AG04449 (cell line): ENCODE results near the gene RWDD1.

ENCODE experiments used
- CTCF ChIA-PET: fragments of 350-600 bp; formaldehyde crosslinking; extraction: SDS; loops from one replicate; lab custom pipeline; 2021; ENCODE audit warnings: antibody characterized with exemption; lab: Yijun Ruan, JAX
- POLR2A ChIA-PET: fragments of 400-600, 350-600 bp; formaldehyde crosslinking; extraction: SDS; loops from one replicate; lab custom pipeline; 2020; ENCODE audit warnings: antibody characterized with exemption, inconsistent platforms; lab: Yijun Ruan, JAX
- DNase-seq: peaks from one replicate; pipeline ENCODE4 v3.0.0-alpha.2; 2010; ENCODE audit warnings: low read depth, low spot score
- H3K4me3 ChIP-seq: 2 replicates; pipeline ENCODE4 v1.5.1; 2011; ENCODE audit warnings: low read depth, mild to moderate bottlenecking, control low read depth, low read length
- CTCF ChIP-seq: IDR thresholded peaks from one replicate; pipeline ENCODE4 v1.5.1; 2011; ENCODE audit warnings: mild to moderate bottlenecking, moderate library complexity, low read length, control low read depth, inconsistent platforms; ENCODE audit not compliant: insufficient read depth; ENCODE audit errors: missing control alignments

Gene RWDD1

GRCh38 chr6:116615937-116616736, 44.8 kb downstream of the RWDD1 start, which contains the start of gene RSPH4A:
TSS of gene RSPH4A (plus strand) at chr6:116616479. CDS start at chr6:116616624, 145 bp downstream.
- peak within 1 kb of the TSS; percentile 86 for H3K4me3 ChIP-seq
- ChIA-PET POLR2A (no interaction called here), CTCF (interaction anchor here (0.7 to 1.8 kb wide), 5 partner anchors 9 to 53 kb away, joined by 3 to 4 read pairs (median 3); no protein-coding TSS in a partner anchor)
- TF ChIP-seq CTCF = peak; percentile 28
- peak; percentile 73 for DNase-seq

- ChIA-PET POLR2A (no interaction called here), CTCF (interaction anchor here (0.7 to 1.8 kb wide), 4 partner anchors 9 to 30 kb away, joined by 3 to 4 read pairs (median 4); no protein-coding TSS in a partner anchor)
- no peak for TF ChIP-seq CTCF
- H3K4me3 ChIP-seq = peak overlapping the region; percentile 86
- no peak for DNase-seq
Measured at GRCh38 chr6:116616737-116617053, 45.4 kb downstream of the RWDD1 start.

DNA sequence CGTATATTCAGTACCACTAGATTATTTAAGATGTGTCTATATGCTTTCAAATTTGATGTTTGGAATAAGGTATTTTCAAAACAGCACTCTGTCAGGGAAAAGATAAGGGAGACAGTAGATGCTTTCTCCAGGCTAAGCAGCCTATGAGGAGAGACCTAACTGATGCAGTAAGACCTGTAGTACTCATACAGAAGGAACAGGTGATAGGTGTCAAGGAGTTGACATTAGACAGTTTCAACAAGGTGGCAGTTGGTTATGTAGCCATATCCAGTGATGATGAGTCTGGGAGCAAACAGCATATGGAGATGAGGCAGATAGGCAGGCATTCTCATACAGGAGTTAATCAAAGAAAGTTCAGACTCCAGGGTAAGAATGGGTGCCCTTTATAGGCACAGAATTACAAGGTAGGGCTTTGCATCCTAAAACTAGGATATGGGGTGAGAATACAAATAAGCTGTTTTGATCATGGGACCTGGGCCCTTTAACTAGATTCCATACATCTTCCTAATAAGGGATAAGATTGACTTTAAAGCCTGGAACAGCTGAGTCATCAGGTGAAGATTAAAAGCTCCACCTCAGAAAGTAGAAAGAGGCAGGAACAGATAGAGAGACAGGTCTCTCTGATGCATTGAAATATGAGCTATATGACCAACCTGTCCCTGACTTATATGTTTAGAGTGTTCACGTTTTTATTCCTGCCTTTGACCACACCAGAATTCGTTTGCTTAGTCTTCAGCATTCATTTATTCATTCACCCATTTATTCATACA, 52.9 kb downstream of the RWDD1 start:
- no peak for DNase-seq
- no peak overlapping the region for H3K4me3 ChIP-seq
- ChIA-PET CTCF (interaction anchor here (1.1 kb wide), 1 partner anchor 23 kb away, joined by 3 read pairs; no protein-coding TSS in a partner anchor), POLR2A (no interaction called here)
- no peak for TF ChIP-seq CTCF

GRCh38 chr6:116625872-116626271, 54.6 kb downstream of the RWDD1 start:
- H3K4me3 ChIP-seq = no peak overlapping the region
- DNase-seq = no peak
- TF ChIP-seq CTCF = no peak
- ChIA-PET CTCF (interaction anchor here (1.6 kb wide), 1 partner anchor 12 kb away, joined by 4 read pairs; no protein-coding TSS in a partner anchor), POLR2A (no interaction called here)

DNA sequence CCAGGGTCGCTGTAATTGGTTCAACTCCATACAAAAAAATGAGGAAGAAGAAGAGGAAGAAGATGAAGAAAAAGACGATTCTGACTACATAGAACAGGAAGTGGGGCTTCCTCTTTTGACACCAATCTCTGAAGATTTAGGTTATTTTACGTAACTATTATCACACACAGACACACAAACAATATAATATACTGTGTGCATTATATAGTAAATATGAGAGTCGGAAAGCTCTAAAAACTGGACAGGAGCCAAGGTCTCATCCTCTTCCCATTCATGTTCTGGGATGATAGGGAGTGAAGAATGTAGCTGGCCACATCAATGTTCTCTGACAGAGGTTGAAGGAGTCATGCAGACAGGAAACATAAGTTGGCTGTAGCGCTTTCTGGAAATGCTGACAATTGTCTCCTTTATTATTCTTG, 58.3 kb downstream of the RWDD1 start:
- no peak overlapping the region for H3K4me3 ChIP-seq
- CTCF ChIA-PET = interaction anchor here (1.0 to 1.2 kb wide), 2 partner anchors 15 to 19 kb away, joined by 3 read pairs; no protein-coding TSS in a partner anchor
- no peak for DNase-seq
- POLR2A ChIA-PET = no interaction called here
- TF ChIP-seq CTCF = no peak
